Activated T-cell treated with anti-CD3 and anti-CD28 coated beads, Interleukin-2, amount 50 U/mL, for 48 hours (primary cell): ENCODE data around the gene HDAC10.
"Not testable (repeated sequence)": the region's sequence is repeated elsewhere in the genome, so short reads cannot be mapped to it uniquely, and the experiment has no call there.

Experiments
- DNase-seq, 2 experiments: peaks; one replicate each; pipeline ENCODE4 v3.0.0-alpha.2; 2020

HDAC10 gene

GRCh38 chr22:50213263-50213662 lies 37.8 kb downstream of the HDAC10 start:
- no peak for DNase-seq

DNA sequence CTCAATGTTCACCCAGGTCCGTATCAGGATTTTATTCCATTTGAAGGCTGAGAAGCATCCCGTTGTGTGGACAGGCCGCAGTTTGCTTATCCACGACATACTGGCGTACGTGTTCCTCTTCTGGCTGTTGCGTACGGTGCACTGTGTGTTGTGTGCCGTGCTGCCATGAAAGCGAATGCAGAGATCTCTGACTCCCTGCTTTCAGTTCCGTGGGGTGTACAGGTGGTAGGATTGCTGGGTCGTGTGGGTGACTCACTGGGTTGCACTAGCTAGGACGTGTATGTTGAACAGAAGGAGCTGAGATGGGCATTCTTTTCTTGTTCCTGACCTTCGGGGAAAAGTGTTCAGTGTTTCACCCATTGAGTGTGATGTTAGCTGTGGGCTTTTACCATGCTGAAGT lies 39.9 kb downstream of the HDAC10 start:
- peak in 1 of 2 experiments; percentile 16 for DNase-seq

- no peak for DNase-seq
Observed at GRCh38 chr22:50210378-50211139, 40.5 kb downstream of the HDAC10 start.

- peak; percentile 76 to 78 for DNase-seq
Observed at GRCh38 chr22:50209893-50210292, 41.2 kb downstream of the HDAC10 start.

GRCh38 chr22:50208939-50209892 lies 41.8 kb downstream of the HDAC10 start:
- peak in 1 of 2 experiments; percentile 19 for DNase-seq

DNA sequence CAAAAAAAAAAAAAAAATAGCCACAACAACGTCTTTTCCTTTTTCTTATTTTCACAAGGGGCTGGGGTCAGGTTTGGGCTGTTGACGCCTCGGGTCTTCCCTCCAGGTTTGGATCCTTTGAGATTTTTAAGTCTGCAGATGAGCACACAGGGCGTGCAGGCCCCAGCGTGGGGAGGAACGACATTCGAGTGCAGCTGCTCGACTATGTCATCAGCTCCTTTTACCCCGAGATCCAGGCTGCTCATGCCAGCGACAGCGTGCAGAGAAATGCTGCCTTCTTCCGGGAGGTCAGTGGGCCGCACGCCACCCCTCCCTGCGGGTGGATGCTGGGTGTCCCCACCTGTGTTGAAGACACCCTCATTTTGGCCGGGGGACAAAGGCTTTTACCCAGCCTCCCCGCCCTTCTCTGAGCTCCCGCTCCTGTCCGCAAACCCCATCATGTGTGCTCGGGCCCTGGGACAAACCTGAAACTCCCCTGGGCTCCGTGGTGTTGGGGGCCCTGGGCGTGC lies 42.6 kb downstream of the HDAC10 start:
- no peak for DNase-seq

- DNase-seq = no peak
Observed at GRCh38 chr22:50207383-50208140, 43.5 kb downstream of the HDAC10 start.

DNA sequence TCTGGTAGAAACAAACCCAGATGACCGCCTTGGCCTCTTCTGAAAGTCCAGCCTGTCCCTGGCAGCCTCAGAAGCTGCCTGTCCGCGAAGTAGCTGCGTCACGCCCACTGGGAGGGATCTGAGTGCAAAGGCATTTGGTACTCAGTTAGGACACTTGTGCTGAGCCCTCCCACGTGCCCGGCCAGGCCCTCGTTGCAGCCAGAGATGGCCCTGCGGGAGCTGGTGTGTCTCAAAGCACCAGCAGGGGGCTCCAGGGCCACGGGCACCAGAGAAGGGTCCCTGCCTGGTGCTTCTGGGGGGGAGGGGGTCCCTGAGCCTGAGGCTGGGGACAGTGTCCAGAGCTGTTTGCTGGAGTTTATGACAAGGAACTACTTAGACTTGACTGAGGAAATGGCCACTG lies 44.5 kb downstream of the HDAC10 start:
- DNase-seq = no peak

GRCh38 chr22:50205781-50206569 lies 45.1 kb downstream of the HDAC10 start:
- no peak for DNase-seq

- not testable (repeated sequence) for DNase-seq
Observed at GRCh38 chr22:50204998-50205397, 46.1 kb downstream of the HDAC10 start.

DNA sequence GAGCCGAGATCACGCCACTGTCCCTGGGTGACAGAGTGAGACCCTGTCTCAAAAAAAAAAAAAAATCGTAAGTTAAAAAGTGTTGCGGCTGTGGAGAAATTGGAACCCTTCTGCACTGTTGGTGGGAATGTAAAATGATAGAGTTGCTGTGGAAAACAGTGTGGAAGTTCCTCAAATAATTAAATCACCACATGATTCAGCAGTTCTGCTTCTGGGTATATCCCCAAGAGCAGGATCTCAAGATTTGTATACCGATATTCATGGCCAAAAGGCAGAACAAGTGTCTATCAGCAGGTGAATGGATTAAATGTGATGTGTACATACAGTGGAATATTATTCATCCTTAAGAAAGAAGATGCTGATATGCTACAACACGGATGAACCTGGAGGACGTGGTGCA lies 46.5 kb downstream of the HDAC10 start:
- no peak for DNase-seq

DNA sequence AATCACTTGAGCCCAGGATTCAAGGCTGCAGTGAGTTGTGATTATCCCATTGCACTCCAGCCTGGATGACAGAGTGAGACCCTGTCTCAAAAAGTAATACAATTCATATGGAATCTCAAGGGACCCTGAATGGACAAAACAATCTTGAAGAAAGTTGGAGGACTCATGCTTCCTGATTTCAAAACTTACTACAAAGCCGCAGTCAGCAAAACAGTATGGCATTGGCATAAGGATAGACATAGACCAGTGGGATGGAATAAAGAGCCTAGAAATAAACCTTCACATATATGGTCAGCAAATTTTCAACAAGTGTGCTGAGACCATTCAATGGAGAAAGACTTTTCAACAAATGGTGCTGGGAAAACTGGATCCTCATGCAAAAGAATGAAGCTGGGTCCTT lies 47.8 kb downstream of the HDAC10 start:
- DNase-seq = no peak

DNA sequence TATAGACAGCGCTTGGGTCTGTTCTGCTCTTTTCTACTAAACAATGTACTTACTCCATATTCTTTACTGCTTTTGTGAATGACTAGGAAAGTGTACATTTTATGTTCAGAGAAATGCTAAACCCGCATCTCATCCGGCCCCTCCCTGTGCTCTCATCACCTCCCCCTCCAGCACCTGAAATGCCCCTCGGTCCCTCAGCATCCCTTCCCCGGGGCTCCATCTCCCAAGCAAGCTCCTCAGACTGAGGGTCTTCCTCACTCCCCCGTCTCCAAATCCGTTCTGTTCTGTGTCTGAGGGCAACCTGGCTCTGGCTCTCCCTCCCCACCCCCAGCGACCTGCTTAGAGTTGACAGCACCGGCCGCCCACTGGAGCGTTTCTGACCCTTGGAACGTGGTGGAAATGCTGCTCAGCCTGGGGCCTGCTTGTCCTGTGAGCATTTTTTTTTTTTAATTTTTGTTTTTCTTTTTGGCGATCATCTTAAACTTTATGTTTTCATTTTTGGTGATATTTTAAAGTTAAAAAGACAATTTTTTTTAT lies 48.9 kb downstream of the HDAC10 start:
- DNase-seq = no peak

- peak in 1 of 2 experiments; percentile 44 for DNase-seq
Observed at GRCh38 chr22:50201191-50202129, 49.6 kb downstream of the HDAC10 start.

GRCh38 chr22:50200461-50201190 lies 50.4 kb downstream of the HDAC10 start, which contains the start of gene SELENOO:
SELENOO (plus strand) TSS chr22:50201011; CDS start chr22:50201037, 26 bp downstream.
- peak; percentile 91 to 94 for DNase-seq

- peak in 1 of 2 experiments; percentile 39 for DNase-seq
Observed at GRCh38 chr22:50199829-50200460, 51.1 kb downstream of the HDAC10 start.

DNA sequence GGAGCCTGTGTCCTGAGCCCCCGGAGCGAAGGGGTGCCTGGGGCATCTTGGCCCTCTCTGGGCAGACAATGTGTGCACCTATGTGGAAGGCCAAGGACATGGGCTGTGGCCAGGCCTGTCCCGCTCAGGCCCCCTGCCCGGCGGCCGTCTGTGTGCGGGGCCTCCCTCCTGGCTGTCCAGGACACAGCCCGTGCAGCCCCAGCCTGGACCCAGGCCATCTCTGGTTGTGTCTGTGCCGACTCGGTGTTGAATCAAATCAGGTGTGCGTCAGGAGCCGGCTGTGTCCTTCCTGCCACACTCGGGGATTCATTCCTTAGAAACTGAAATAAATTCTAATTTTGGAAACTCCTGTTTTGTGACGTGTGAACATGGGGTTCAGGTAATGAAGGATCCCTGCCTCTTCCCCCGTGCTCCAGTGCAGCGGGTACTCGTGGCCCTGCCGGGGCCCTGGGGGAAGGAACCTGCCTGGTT lies 51.8 kb downstream of the HDAC10 start:
- DNase-seq = no peak

DNA sequence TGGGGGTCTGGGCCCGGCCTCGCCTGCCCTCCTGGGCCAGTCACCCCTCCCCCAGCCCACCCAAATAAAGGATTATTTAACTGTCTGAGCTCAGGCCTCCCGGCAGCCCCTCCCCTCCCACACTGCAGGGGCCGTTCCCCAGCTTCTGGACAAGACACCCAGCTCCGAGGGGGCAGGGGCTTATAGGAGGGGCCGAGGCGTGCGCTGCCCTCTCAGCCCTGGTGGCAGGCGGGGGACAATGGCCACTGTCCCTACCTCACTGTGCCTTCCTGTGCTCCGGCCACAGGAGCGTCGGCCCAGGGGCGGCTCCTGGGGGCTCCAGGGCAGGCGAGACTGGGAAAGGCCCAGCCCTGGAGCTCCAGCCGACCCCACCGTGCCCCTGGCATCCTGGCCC lies 52.4 kb downstream of the HDAC10 start:
- DNase-seq = no peak
